Hematopoietic multipotent progenitor cell treated with erythropoietin and hydrocortisone succinate and interleukin-3 and kit ligand, for 15 days (in vitro differentiated cells): ENCODE results near the gene DHRS12.

Experiments used
- DNase-seq: peaks from one replicate; pipeline ENCODE4 v3.0.0-alpha.2; 2015; ENCODE audit warnings: low spot score

DHRS12 gene

DNA sequence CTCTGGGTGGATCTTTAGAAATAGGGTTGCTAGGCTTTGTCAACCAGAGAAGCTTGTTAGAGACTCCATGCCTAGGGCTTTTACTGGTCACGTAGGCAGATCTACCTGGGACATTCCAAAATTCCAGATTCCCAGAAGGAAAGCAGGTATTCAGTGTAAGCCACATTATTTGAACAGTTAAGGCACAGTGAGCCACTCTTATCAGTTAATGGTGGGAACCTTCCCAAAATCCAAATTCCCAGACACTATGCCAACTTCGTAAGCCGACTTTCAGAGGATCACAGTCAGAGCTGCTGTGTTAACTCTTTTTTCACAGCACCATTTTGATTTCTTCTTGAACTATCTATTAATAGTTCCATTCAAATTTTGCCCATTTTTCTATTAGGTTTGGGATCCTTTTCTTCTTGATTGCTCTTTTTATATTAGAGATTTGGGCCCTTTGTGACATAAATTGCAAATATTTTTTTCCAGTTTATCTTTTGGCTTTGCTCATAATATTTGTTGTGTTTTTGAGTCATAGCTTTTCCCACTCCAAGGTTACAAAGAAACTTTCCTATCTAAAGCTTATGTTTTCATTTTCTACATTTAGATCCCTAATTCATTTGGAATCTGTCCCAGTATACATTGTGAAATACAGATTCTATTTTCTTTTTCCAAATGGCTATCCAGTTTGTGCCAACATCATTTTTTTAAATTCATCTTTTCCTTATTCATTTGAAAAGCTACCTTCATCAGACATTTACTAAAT, 77.3 kb downstream of the DHRS12 start:
- DNase-seq, result no peak

DNA sequence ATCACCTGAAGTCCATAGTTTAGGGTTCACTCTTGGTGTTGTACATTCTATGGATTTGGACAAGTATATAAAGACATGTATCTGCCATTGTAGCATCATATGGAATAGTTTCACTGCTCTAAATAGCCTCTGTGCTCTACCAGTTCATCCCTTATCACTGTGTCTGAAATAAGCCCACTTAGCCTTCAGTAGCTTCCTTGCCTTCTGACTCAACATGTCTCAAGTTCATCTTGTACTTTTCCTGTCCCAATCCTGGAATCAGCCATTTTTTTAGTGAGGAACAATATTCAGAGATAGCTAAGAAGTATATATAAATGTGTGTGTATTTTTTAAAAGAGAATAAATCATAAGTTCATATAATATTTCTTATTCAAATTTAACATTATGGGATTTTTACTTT, 79.2 kb downstream of the DHRS12 start:
- no peak for DNase-seq

DNA sequence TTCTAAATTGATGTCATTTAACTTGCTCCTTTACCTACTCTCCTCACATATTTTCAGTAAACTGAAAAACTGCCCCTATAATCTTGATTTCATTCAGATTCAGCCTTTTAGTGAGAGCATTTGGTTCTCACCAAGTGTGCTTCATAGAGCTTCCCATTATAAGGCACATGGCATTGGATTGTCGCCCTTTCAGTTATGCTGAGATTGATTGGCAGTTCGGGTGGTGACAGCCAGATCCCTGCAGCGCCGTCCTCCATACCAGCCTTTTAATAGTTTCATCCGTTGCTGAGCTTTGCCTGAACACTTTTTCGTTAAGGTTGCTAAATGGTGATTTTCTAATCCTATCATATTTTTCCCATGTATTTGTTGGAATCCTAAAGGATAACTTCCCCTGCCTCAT, 80.4 kb downstream of the DHRS12 start:
- DNase-seq, result no peak

DNA sequence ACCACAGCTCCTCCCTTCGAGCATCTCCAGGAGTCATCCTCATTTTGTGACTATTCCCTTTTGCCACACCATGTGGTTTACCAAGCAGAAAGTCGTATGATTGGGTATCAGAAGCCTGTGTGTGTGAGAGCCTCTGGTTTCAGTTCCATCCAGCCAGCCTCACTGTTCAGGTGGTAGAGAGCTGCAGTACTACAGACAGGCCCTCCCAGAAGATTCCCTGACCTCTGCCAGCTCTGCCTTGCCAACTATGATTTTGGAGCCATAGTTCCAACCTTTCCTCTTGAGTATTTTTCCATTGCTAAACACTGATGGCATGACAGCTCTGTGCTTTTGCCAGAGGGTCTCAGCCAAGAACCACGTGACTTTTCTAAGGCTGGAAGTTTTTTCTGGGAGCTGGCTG, 82.5 kb downstream of the DHRS12 start:
- DNase-seq, result no peak

DNA sequence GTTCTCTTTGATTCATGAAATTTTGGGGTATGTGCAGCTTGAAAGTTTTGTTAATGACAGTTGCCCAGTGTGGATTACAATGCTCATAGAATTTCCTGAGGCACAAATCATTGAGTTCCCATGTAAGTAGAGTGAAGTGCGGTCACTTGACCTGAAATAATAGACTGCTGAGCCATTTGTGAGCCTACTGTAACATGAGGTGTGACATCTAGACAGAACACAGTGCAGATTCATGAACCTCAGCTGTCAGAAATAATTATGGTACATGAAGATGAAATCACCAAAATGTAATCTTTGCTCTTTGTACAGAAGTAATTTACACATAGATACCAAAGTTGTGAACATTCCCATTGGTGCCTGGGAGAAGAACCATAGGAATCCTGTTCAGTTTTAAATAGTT, 84.6 kb downstream of the DHRS12 start:
- no peak for DNase-seq
